Coronary artery (tissue), 2 donors: ENCODE data around the gene TMEM212.
A peak's percentile ranks its signal among the peaks of the same experiment; 100 is the strongest.

Source experiments
- DNase-seq: peaks from one replicate; pipeline ENCODE4 v3.0.0-alpha.2; 2017; ENCODE audit warnings: low spot score
- H3K27ac ChIP-seq, 2 donors: fragments of 200-600 bp; sonication (generic); one replicate each; pipeline ENCODE4 v1.5.1; 2016 to 2019
- H3K4me3 ChIP-seq: fragments of 200-600 bp; sonication (generic); 2 replicates; pipeline ENCODE4 v1.5.1; 2016; ENCODE audit warnings: mild to moderate bottlenecking, moderate library complexity
- TF ChIP-seq, protein P1 (sequence below): fragments of 200-600 bp; sonication (generic); IDR thresholded peaks from one replicate; pipeline ENCODE4 v1.5.1; 2019; ENCODE audit warnings: antibody characterized with exemption

TMEM212 gene

DNA sequence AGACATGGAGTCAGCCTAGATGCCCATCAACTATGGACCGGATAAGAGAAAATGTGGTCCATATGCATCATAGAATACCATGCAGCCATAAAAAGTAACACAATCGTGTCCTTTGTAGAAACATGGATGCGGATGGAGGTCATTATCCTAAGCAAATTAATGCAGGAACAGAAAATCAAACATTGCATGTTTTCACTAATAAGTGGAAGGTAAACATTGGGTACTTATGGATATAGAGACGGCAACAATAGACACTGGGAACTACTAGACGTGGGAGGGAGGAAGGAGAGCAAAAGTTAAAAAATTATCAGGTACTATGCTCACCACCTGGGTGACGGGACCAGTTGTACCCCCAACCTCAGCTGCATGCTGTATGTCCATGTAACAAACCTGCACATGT lies 35.3 kb upstream of the TMEM212 start:
- H3K4me3 ChIP-seq, result no peak overlapping the region
- TF ChIP-seq, protein P1, sequence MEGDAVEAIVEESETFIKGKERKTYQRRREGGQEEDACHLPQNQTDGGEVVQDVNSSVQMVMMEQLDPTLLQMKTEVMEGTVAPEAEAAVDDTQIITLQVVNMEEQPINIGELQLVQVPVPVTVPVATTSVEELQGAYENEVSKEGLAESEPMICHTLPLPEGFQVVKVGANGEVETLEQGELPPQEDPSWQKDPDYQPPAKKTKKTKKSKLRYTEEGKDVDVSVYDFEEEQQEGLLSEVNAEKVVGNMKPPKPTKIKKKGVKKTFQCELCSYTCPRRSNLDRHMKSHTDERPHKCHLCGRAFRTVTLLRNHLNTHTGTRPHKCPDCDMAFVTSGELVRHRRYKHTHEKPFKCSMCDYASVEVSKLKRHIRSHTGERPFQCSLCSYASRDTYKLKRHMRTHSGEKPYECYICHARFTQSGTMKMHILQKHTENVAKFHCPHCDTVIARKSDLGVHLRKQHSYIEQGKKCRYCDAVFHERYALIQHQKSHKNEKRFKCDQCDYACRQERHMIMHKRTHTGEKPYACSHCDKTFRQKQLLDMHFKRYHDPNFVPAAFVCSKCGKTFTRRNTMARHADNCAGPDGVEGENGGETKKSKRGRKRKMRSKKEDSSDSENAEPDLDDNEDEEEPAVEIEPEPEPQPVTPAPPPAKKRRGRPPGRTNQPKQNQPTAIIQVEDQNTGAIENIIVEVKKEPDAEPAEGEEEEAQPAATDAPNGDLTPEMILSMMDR, result no peak
- no peak for DNase-seq
- no peak overlapping the region for H3K27ac ChIP-seq

DNA sequence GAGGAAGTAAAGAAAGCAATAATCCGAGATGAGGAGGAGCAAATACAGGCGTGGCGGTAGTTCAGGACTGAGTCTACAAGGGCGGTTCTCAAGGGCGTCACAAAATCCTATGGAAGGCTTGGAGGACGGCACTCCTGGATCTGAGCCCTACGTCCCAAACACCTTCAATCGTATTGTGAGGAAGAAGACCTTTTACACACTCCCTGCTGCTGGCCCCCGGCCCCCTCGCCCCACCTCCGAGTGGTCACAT lies 33.6 kb upstream of the TMEM212 start:
- Histone ChIP-seq H3K4me3 (peak overlapping the region; percentile 82), H3K27ac (peak overlapping the region; percentile 85 to 92)
- no peak for DNase-seq
- TF ChIP-seq, protein P1, result no peak

DNA sequence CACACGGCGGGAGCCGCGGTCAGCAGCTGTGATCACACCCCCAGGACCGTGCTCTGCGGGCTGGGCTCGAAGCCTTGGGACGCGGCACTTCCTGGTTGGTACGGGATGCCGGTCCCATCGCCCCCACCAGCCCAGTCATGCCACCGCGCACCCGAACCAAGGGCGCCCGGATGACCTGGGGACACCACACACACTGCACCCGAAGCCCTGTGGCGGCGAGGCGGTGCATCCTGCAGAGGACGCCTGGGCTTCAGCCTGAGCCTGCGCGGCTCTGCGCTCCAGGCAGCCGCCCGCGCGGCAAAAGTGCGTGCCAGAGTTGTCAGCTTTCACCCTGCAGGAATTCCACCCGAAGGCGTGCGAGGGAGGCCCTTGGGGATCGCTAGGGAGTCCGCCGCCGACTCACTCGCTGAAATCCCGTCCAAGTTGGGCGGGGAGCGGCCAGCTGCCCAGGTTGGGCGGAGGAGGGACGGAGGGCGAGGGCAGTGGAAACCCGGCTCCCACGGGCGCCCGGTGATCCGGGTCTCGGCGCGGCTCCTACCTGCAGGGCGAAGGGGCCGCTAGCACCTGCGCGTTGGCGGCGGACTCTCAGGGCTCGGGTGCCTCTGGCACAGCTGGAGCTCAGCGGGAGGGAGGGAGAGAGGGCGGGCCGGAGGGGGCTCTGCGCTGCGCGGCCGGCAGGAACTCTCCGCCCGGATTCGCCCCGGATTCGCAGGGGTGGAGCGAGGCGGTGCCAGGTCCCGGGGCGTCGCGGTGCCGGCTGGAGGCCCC lies 33.1 kb upstream of the TMEM212 start, which contains the start of gene PLD1:
TSS of gene PLD1 (minus strand) at position 623 of the 768 bp plus-strand sequence. CDS start 72,432 bp downstream, outside the sequence.
- Histone ChIP-seq H3K4me3 (peak within 1 kb of the TSS; percentile 82), H3K27ac (peak within 1 kb of the TSS; percentile 85 to 92)
- TF ChIP-seq, protein P1, result no peak
- peak; percentile 96 for DNase-seq

DNA sequence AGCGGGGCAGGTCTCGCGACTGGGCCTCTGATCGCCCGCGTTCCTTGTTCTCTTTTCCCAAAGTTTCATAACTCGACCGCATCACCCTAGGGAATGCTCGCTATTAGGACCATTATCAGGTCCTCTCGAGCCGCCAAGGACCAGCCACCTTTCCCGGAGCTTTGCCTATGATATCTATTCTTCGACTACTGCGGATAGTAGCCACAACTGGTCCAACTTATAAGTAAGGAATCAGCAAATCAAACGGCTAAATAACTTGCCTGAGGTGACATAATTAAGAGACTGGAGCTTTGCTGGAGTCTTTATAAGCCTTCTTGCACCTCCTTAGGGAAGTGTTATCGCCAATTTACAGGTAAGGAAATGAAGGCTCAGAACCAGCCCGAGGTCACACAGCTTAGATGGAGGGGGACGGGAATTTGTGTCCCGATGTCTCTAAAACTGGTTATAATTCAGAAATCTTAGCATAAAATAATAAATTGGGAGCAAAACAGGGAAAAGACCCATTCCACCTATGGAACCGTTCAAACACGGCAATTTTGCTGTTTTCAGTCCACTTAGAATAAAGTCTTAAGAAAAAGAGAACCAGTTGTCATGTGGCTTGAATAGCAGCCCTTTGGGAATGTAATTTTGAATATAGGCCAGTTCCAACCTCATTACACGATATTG lies 32.4 kb upstream of the TMEM212 start:
- Histone ChIP-seq H3K27ac (peak overlapping the region; percentile 85 to 92), H3K4me3 (peak overlapping the region; percentile 82)

DNA sequence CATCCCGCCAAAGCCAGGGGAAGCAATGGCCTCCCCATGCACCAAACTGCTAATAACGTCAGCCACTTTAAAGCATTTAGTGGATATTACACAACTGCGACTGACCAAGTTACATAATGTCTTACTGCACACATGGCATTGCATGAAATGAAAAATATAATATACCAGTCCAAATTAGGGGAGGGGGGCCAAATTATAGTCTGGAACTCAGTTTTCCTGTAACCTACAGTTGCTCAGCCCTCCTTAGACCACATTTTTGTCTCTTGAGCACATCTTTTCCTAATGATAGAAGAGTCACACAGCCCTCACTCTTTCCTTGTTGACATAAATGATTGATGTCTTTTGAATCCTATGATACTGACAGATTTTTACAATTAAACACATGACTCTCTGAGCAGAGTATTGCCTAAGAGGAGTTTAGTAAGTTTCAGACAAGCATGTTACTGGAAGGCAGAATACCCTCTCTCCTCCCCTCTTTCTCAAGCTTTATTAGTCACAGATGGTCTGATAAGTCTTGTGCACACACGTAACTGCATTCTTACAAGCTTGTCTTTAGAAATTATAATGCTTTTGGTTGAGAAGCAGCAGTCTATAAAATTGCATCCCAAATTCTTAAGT lies 31.7 kb upstream of the TMEM212 start:
- no peak for DNase-seq
- TF ChIP-seq, protein P1, result no peak
- peak overlapping the region; percentile 85 to 92 for H3K27ac ChIP-seq
- no peak overlapping the region for H3K4me3 ChIP-seq

More for the DNA sequence above, 32.4 kb upstream of the TMEM212 start:
- no peak for DNase-seq
- TF ChIP-seq, protein P1, result no peak

DNA sequence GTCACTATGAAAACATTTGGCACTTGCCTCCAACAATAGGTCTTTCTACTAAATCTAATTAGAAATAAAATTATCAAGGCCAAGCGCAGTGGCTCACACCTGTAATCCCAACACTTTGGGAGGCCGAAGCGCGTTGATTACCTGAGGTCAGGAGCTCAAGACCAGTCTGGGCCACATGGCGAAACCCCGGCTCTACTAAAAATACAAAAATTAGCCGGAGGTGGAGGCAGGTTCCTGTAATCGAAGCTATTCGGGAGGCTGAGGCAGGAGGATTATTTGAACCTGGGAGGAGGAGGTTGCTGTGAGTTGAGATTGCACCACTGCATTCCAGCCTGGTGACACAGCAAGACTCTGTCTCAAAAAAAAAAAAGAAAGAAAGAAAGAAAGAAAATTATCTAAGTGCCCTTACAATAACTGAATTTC lies 31.2 kb upstream of the TMEM212 start:
- TF ChIP-seq, protein P1, result no peak
- no peak for DNase-seq
- peak overlapping the region in 1 of 2 donors; percentile 92 for H3K27ac ChIP-seq
- no peak overlapping the region for H3K4me3 ChIP-seq
